ENCODE data around the gene CPNE4.

DNA sequence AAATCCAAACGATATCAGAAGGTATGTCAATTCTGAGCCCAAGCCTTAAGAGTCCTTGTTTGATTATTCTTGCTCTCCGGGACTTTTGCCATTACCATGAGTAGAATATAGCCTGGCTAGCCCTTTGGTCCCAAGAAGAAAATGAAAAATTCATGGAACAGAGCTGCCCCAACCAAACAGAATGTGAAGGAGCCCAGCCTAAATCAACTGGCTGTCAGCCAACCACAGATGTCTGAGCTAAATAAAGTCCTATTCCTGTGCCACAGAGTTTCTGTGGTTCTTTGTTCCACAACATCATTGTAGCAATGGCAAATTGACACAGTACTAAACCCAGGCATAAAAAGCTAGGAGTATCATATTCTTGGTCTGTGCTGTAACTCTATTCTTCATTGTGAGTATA is 185.2 kb downstream of the CPNE4 start:
- TF ChIP-seq POLR2A (IDR thresholded peaks at IDR 0.05; ENCODE audit: low read depth, low read length): no peak
- TF ChIP-seq TAF1 (IDR thresholded peaks at IDR 0.05; ENCODE audit: low read depth, low read length): no peak

Data from GM12891 (cell line).